HepG2 (cell line): Measurements from ENCODE around the gene GLCE. TPM values are rescaled to one million over a fixed set of nuclear protein-coding genes. Genes with fewer than 3 reads are reported as not detected.

Source experiments
- ATAC-seq: fragments of 200-7000 bp; cut with Tn5 transposase; 3 replicates; pipeline ENCODE4 v1.9.1; 2020; ENCODE audit warnings: mild to moderate bottlenecking, moderate library complexity
- BruUV-seq: library from RNA; stranded (reverse); fragments of 400-500 nt; replicated peaks from 2 replicates; lab custom pipeline; 2021; lab: Mats Ljungman, UMichigan
- CTCF ChIA-PET: fragments of 300-600 bp; formaldehyde crosslinking; extraction: SDS; loops from one replicate; lab custom pipeline; 2021; ENCODE audit warnings: low total read pairs, inconsistent platforms, low intra/inter-chr PET ratio; lab: Yijun Ruan, JAX
- POLR2A ChIA-PET: fragments of 350-600 bp; sonication (Branson Sonifier 250); formaldehyde crosslinking; loops from one replicate; lab custom pipeline; 2020; ENCODE audit warnings: antibody characterized with exemption, inconsistent platforms; lab: Yijun Ruan, JAX
- DNase-seq: peaks from one replicate; pipeline ENCODE4 v3.0.0-alpha.2; 2015; ENCODE audit warnings: low spot score
- FAIRE-seq: peaks from 3 replicates; lab custom pipeline; 2011; peaks lifted over from hg19 to GRCh38; lab: Jason Lieb, UNC
- H2AFZ ChIP-seq: one replicate; pipeline ENCODE4 v1.6.1; 2011; ENCODE audit warnings: low read length, inconsistent platforms
- H3K27ac ChIP-seq: fragments of 300-600 bp; 3 replicates; pipeline ENCODE4 v1.8.0; 2011; ENCODE audit warnings: mixed run types, mild to moderate bottlenecking, mixed read lengths, low read length, inconsistent platforms; ENCODE audit not compliant: insufficient read depth; ENCODE audit errors: extremely low read length
- H3K27me3 ChIP-seq, 2 experiments: fragments of 200-600 bp in 1 of 2; 2 replicates in 1 of 2; 3 replicates in 1 of 2; pipeline versions ENCODE4 v1.6.0 to v1.8.0; 2011; ENCODE audit warnings: low read length in 2 of 2, mild to moderate bottlenecking in 2 of 2, moderate library complexity in 2 of 2, inconsistent platforms in 1 of 2; ENCODE audit not compliant: insufficient read depth in 2 of 2, control insufficient read depth in 1 of 2
- H3K36me3 ChIP-seq, 2 experiments: fragments of 200-600 bp in 1 of 2; replicated peaks in 1 of 2; 2 replicates in 1 of 2; 3 replicates in 1 of 2; pipeline versions ENCODE4 v1.5.1 to v1.8.0; 2011; ENCODE audit warnings: low read length in 2 of 2, inconsistent platforms in 1 of 2; ENCODE audit not compliant: insufficient read depth in 2 of 2, control insufficient read depth in 1 of 2
- H3K4me1 ChIP-seq: 2 replicates; pipeline ENCODE4 v1.5.1; 2012; ENCODE audit warnings: low read length, inconsistent platforms; ENCODE audit not compliant: insufficient read depth
- H3K4me2 ChIP-seq: 2 replicates; pipeline ENCODE4 v1.6.0; 2011; ENCODE audit warnings: low read depth, low read length, inconsistent platforms
- H3K4me3 ChIP-seq, 3 experiments: fragments of 200-600 bp in 1 of 3; sonication (generic), shearing (Covaris generic) in 1 of 3; replicated peaks in 1 of 3; 2 replicates each; pipeline ENCODE4 v1.5.1; 2011 to 2016; ENCODE audit warnings: low read length in 3 of 3, inconsistent platforms in 2 of 3, low read depth in 2 of 3, mild to moderate bottlenecking in 2 of 3, control low read depth in 1 of 3, mixed read lengths in 1 of 3; ENCODE audit not compliant: insufficient read depth in 1 of 3
- H3K79me2 ChIP-seq: one replicate; pipeline ENCODE4 v1.6.1; 2011; ENCODE audit warnings: low read length, inconsistent platforms; ENCODE audit not compliant: insufficient read depth
- H3K9ac ChIP-seq: 2 replicates; pipeline ENCODE4 v1.6.0; 2011; ENCODE audit warnings: mild to moderate bottlenecking, low read depth, low read length, inconsistent platforms; ENCODE audit not compliant: insufficient read depth
- H3K9me3 ChIP-seq: 2 replicates; pipeline ENCODE4 v1.5.1; 2012; ENCODE audit warnings: mild to moderate bottlenecking, low read length
- H4K20me1 ChIP-seq: 2 replicates; pipeline ENCODE4 v1.6.0; 2011; ENCODE audit warnings: inconsistent platforms, mild to moderate bottlenecking, low read length, moderate library complexity; ENCODE audit not compliant: insufficient read depth
- HCFC1 ChIP-seq: fragments of 150-350 bp; IDR thresholded peaks from 2 replicates; pipeline ENCODE4 v1.6.1; 2014; ENCODE audit warnings: low read depth, low read length
- HNRNPK ChIP-seq: fragments of 200-400 bp; formaldehyde crosslinking; IDR thresholded peaks from 2 replicates; pipeline ENCODE4 v1.6.1; 2018; ENCODE audit warnings: low read length, low read depth, moderate library complexity, mild to moderate bottlenecking; ENCODE audit not compliant: poor library complexity, severe bottlenecking
- KLF12 ChIP-seq: sonication (generic); formaldehyde crosslinking; IDR thresholded peaks from 2 replicates; pipeline ENCODE4 v1.4.0; 2020; ENCODE audit warnings: missing genetic modification reagents, borderline replicate concordance
- MAZ ChIP-seq, 2 experiments: sonication (generic) in 1 of 2; formaldehyde crosslinking in 1 of 2; IDR thresholded peaks; 2 replicates each; pipeline versions ENCODE4 v1.5.0 to v1.6.1; 2012 to 2020; ENCODE audit warnings: low read depth in 2 of 2, mild to moderate bottlenecking in 2 of 2, borderline replicate concordance in 1 of 2, improper control_type of control experiment in 1 of 2, low read length in 1 of 2, missing genetic modification reagents in 1 of 2, moderate library complexity in 1 of 2
- NR1H2 ChIP-seq: sonication (generic); formaldehyde crosslinking; IDR thresholded peaks from 2 replicates; pipeline ENCODE4 v1.8.1; 2022; ENCODE audit warnings: low read depth, missing genetic modification reagents, borderline replicate concordance
- ZNF180 ChIP-seq: sonication (generic); formaldehyde crosslinking; IDR thresholded peaks from 2 replicates; pipeline ENCODE4 v1.4.0; 2020; ENCODE audit warnings: low read depth, missing genetic modification reagents, borderline replicate concordance
- ZNF274 ChIP-seq: sonication (generic); formaldehyde crosslinking; IDR thresholded peaks from 2 replicates; pipeline ENCODE4 v1.5.1; 2020; ENCODE audit warnings: mild to moderate bottlenecking, missing genetic modification reagents
- ZNF484 ChIP-seq: sonication (generic); formaldehyde crosslinking; IDR thresholded peaks from 2 replicates; pipeline ENCODE4 v1.5.1; 2020; ENCODE audit warnings: mild to moderate bottlenecking, low read depth, missing genetic modification reagents, borderline replicate concordance
- ZNF619 ChIP-seq: sonication (generic); formaldehyde crosslinking; IDR thresholded peaks from 2 replicates; pipeline ENCODE4 v1.4.0; 2020; ENCODE audit warnings: mild to moderate bottlenecking, missing genetic modification reagents
- WGBS: methylation state at CpG from one replicate; pipeline ENCODE4 v1.1.6; 2017; ENCODE audit warnings: low lambda C conversion rate; 5-methylcytosine and 5-hydroxymethylcytosine counted together
- in situ Hi-C: cut with HindIII; loops from 2 replicates; pipeline ENCODE4 v1.10.0; 2017; ENCODE audit warnings: low pct_unique_long_range_greater_than_20kb; ENCODE audit not compliant: extremely low pct_ligation_motif_present
- intact Hi-C: fragments of 100-400 bp; cut with micrococcal nuclease; formaldehyde crosslinking; loops from one replicate; pipeline ENCODE4 v1.10.0; 2022; ENCODE audit not compliant: unreplicated experiment
- polyA plus RNA-seq, 8 experiments: library from polyadenylated mRNA; depleted of rRNA in 3 of 8; stranded (reverse) in 7 of 8; unstranded in 1 of 8; fragments of >200 nt; fragmentation: Illumina TruSeq in 4 of 8; extraction: Trizol in 4 of 8; gene quantifications; 2 replicates each; pipeline versions ENCODE4 v1.2.1 to v1.2.3, GENCODE V29; 2011 to 2016; ENCODE audit warnings: low read depth in 4 of 8, missing spikeins in 1 of 8, mixed read lengths in 1 of 8; ENCODE audit not compliant: insufficient read depth in 1 of 8
- total RNA-seq, 5 experiments: library from RNA; depleted of rRNA; stranded (reverse); fragments of >200 nt; fragmentation: Illumina TruSeq; extraction: Trizol; gene quantifications; 2 replicates each; pipeline ENCODE4 v1.2.3, GENCODE V29; 2016; ENCODE audit warnings: low read depth in 1 of 5
- TF ChIP-seq, protein P1 (sequence below): sonication (generic); formaldehyde crosslinking; IDR thresholded peaks from 2 replicates; pipeline ENCODE4 v1.8.0; 2022; ENCODE audit warnings: missing genetic modification reagents, mild to moderate bottlenecking, inconsistent platforms, borderline replicate concordance
- TF ChIP-seq, protein P2 (sequence below): sonication (generic); formaldehyde crosslinking; IDR thresholded peaks from 2 replicates; pipeline ENCODE4 v1.5.0; 2020; ENCODE audit warnings: missing genetic modification reagents, mild to moderate bottlenecking, borderline replicate concordance
- TF ChIP-seq, protein P3 (sequence below): IDR thresholded peaks from 2 replicates; pipeline ENCODE4 v1.6.1; 2012; ENCODE audit warnings: inconsistent platforms

Gene GLCE
- total and polyA plus RNA-seq, 2 of the 13 experiments (the other 11 are each of a cell fraction or from before 2014, with no cell fraction given), result 12.9 to 23.4 TPM

DNA sequence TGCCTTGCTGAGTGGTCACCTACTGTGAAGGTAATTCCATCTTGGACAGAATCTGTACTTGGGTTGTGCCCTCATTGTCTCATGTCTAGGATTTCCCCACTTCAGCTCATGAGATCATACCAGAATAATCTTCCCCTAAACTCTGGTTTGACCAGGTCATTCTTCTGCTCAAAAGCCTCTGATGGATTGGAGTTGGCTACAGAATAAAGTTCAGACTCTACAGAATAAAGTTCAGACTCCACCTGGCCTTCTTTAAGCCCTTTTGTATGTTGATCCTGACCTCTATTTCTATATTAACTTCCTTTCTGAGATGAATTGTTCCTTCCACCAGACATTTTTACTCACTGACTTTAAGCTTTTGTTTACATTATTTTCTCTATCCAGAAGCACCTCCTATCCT is 6.4 kb upstream of the GLCE start:
- H3K9ac ChIP-seq, result no peak overlapping the region
- CTCF ChIA-PET, result no interaction called here
- H3K27ac ChIP-seq, result no peak overlapping the region
- no peak for FAIRE-seq
- H4K20me1 ChIP-seq, result no peaks in the 10 kb centered on the region
- BruUV-seq, result no TSS peak
- H2AFZ ChIP-seq, result no peak overlapping the region
- no peak overlapping the region for H3K4me2 ChIP-seq
- H3K79me2 ChIP-seq, result no peaks in the 10 kb centered on the region
- no peak overlapping the region for H3K4me3 ChIP-seq
- no peaks in the 10 kb centered on the region for H3K36me3 ChIP-seq
- peaks cover 0 to 3% of the 10 kb centered on the region in 2 experiments; a peak in 2 of 5 replicates for H3K27me3 ChIP-seq
- DNase-seq, result no peak
- TF ChIP-seq, protein P1, sequence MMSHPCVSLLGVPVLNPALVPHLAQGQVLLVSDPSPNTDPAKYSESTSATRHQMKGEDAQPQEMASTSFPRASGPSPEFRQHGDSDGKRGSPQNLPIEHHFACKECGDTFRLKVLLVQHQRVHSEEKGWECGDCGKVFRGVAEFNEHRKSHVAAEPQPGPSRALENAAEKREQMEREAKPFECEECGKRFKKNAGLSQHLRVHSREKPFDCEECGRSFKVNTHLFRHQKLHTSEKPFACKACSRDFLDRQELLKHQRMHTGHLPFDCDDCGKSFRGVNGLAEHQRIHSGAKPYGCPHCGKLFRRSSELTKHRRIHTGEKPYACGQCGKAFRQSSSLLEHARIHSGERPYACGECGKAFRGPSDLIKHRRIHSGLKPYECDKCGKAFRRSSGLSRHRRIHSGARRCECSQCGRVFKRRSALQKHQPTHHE, result no peak
- TF ChIP-seq, protein P2, sequence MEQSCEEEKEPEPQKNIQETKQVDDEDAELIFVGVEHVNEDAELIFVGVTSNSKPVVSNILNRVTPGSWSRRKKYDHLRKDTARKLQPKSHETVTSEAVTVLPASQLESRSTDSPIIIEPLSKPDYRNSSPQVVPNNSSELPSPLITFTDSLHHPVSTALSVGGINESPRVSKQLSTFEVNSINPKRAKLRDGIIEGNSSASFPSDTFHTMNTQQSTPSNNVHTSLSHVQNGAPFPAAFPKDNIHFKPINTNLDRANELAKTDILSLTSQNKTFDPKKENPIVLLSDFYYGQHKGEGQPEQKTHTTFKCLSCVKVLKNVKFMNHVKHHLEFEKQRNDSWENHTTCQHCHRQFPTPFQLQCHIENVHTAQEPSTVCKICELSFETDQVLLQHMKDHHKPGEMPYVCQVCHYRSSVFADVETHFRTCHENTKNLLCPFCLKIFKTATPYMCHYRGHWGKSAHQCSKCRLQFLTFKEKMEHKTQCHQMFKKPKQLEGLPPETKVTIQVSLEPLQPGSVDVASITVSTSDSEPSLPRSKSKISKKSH, result no peak
- TF ChIP-seq ZNF619 (CRISPR knock-in tag), result no peak
- peaks cover 20% of the 10 kb centered on the region for H3K4me1 ChIP-seq
- no peaks in the 10 kb centered on the region for H3K9me3 ChIP-seq
- ATAC-seq, result no peak
- in situ Hi-C loops (no loop called here), intact Hi-C loops (no loop called here)
- POLR2A ChIA-PET, result no interaction called here

DNA sequence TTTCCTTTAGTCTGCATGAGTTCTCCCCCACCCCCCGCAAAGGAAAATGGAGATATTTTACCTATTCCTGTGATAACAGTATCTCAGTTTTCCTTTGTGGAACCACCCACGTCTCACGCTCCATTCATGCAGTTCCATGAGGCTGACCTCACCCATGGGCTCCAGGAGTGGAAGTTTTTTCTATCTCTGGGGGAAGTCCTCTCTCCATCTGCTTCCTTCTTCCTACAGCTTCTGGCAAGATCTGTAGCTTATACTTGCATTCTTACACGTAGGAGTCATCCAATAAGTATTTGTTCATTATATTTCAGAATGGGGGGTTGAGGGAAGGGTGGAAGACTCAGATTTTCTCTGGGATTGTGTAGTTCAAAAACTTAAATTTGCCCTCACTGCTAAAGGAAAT is 5.8 kb upstream of the GLCE start:
- Histone ChIP-seq H3K4me1 (peaks cover 20% of the 10 kb centered on the region), H2AFZ (no peak overlapping the region), H3K36me3 (no peaks in the 10 kb centered on the region), H3K4me2 (no peak overlapping the region), H3K27me3 (peaks cover 0 to 3% of the 10 kb centered on the region in 2 experiments; a peak in 2 of 5 replicates), H3K27ac (no peak overlapping the region), H3K9ac (no peak overlapping the region), H3K4me3 (no peak overlapping the region), H4K20me1 (no peaks in the 10 kb centered on the region), H3K79me2 (no peaks in the 10 kb centered on the region), H3K9me3 (no peaks in the 10 kb centered on the region)
- ATAC-seq (no peak), DNase-seq (no peak), FAIRE-seq (no peak)
- 2% methylated on average over 4 of the region's 4 CpGs for WGBS
- BruUV-seq, result no TSS peak
- TF ChIP-seq ZNF180 (CRISPR knock-in tag), result no peak
- no peak for TF ChIP-seq KLF12 (CRISPR knock-in tag)
- no peak for TF ChIP-seq ZNF484 (CRISPR knock-in tag)
- TF ChIP-seq HCFC1, result no peak
- TF ChIP-seq NR1H2 (CRISPR knock-in tag), result no peak
- TF ChIP-seq HNRNPK, result no peak
- TF ChIP-seq ZNF274, result no peak
- TF ChIP-seq, protein P3, sequence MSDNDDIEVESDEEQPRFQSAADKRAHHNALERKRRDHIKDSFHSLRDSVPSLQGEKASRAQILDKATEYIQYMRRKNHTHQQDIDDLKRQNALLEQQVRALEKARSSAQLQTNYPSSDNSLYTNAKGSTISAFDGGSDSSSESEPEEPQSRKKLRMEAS, result no peak
- no peak for TF ChIP-seq MAZ (IDR thresholded peaks at IDR 0.05; ENCODE audit: borderline replicate concordance, low read depth, low read length)
- no peak for TF ChIP-seq MAZ (CRISPR knock-in tag; IDR thresholded peaks at IDR 0.05; ENCODE audit: low read depth)
- intact Hi-C loops (no loop called here), in situ Hi-C loops (no loop called here)
- ChIA-PET CTCF (no interaction called here), POLR2A (no interaction called here)
